Heart right ventricle (tissue), 16 donors: ENCODE measurements around the gene SPECC1L. TPM values are rescaled to one million over a fixed set of nuclear protein-coding genes. Genes with fewer than 3 reads are reported as not detected.
"Not testable (repeated sequence)": the region's sequence is repeated elsewhere in the genome, so short reads cannot be mapped to it uniquely, and the experiment has no call there.

ENCODE experiments used
- ATAC-seq, 8 donors: fragments of 200-7000 bp; cut with Tn5 transposase; one replicate each; pipeline ENCODE4 v1.9.1; 2020; ENCODE audit warnings: mild to moderate bottlenecking in 8 of 8, moderate library complexity in 8 of 8, moderate number of reproducible peaks in 1 of 8
- DNase-seq, 2 donors: peaks; one replicate each; pipeline ENCODE4 v3.0.0-alpha.2; 2020
- H3K27ac ChIP-seq, 10 donors: fragments of 200-600 bp; sonication (generic) in 2 of 10; one replicate each; pipeline versions ENCODE4 v1.5.0 to v1.8.0; 2020 to 2022; ENCODE audit warnings: mild to moderate bottlenecking in 3 of 10
- H3K27me3 ChIP-seq, 7 donors: fragments of 200-600 bp; one replicate each; pipeline ENCODE4 v1.8.0; 2021 to 2022; ENCODE audit warnings: mild to moderate bottlenecking in 2 of 7
- H3K36me3 ChIP-seq, 9 donors: fragments of 200-600 bp; sonication (generic) in 1 of 9; one replicate each; pipeline versions ENCODE4 v1.5.0 to v1.8.0; 2020 to 2022; ENCODE audit warnings: mild to moderate bottlenecking in 2 of 9
- H3K4me1 ChIP-seq, 9 donors: fragments of 200-600 bp; sonication (generic) in 1 of 9; one replicate each; pipeline versions ENCODE4 v1.5.0 to v1.8.0; 2020 to 2022; ENCODE audit warnings: mild to moderate bottlenecking in 4 of 9
- H3K4me3 ChIP-seq, 10 donors: fragments of 200-600 bp; sonication (generic) in 2 of 10; one replicate each; pipeline versions ENCODE4 v1.5.0 to v1.8.0; 2020 to 2022; ENCODE audit warnings: mild to moderate bottlenecking in 7 of 10, moderate library complexity in 2 of 10
- H3K9me3 ChIP-seq, 11 donors: fragments of 200-600 bp in 10 of 11; sonication (generic) in 2 of 11; one replicate each; pipeline versions ENCODE4 v1.5.0 to v1.8.0; 2013 to 2022; ENCODE audit warnings: mild to moderate bottlenecking in 2 of 11, control low read depth in 1 of 11, moderate library complexity in 1 of 11
- CTCF ChIP-seq, 9 donors: fragments of 200-600 bp; sonication (generic) in 2 of 9; IDR thresholded peaks; one replicate each; pipeline versions ENCODE4 v1.5.0 to v1.8.0; 2021 to 2022; ENCODE audit warnings: antibody characterized with exemption in 9 of 9, mild to moderate bottlenecking in 5 of 9, moderate library complexity in 1 of 9
- WGBS, 2 donors: extraction: QIAGEN DNeasy Blood & Tissue Kit; methylation state at CpG; one replicate each; pipeline ENCODE4 v1.1.7; 2013; ENCODE audit warnings: inconsistent platforms in 1 of 2; 5-methylcytosine and 5-hydroxymethylcytosine counted together
- intact Hi-C, 10 donors: fragments of 100-400 bp; cut with DNase I; formaldehyde crosslinking; loops; one replicate each; pipeline versions ENCODE4 v1.11.1 to v1.14.2; 2022
- polyA plus RNA-seq, 2 donors: library from polyadenylated mRNA; stranded (reverse); fragments of 200-250 nt; gene quantifications; one replicate each; pipeline ENCODE4 v1.2.3, GENCODE V29; 2013
- total RNA-seq, 10 donors: library from RNA; stranded (reverse); fragmentation: NEBNext Ultra II Directional in 3 of 10; extraction: Animal tissue kit (Norgen Biotek cat#: 25700) in 3 of 10; gene quantifications; one replicate each; pipeline versions ENCODE4 v1.2.1 to v1.2.4, GENCODE V29; 2021 to 2023
- donor health status: Arrhythmogenic right ventricular cardiomyopathy.
- donor health status: ischemic (EF 13 %, LVEDD 7.1; RV severe dilation, severe dysfunction).
- donor health status: healthy with polysubstance abuse.
- donor health status: DM: no; HTN: yes; CAD: no.
- donor health status: DM: no; HTN: no; CAD: no.
- donor health status: ischemic (EF 25% LVEDD 6.9; RV normal size, moderate dysfunction).
- donor health status: ischemic (EF 25% LVEDD 5.7; RV mildly dilated, moderate dysfunction).
- donor health status: healthy.
- donor health status: DM: yes; HTN: yes; CAD: no.
- donor health status: Ischemic cardiomyopathy.
- donor health status: ischemic (EF 35%, LVEDD 5.7; RV mildly dilated, moderate dysfunction).
- donor health status: nonischemic (EF 11% LVEDD 7.7; RV severe dilation, severe dysfunction).
- donor health status: DM: yes; HTN: yes; CAD: no.
- donor health status: PGD.
- donor health status: ischemic (EF 29% LVEDD 5.4; RV normal size, mild dysfunction).
- donor health status: nonischemic (EF 23%, LVEDD 6.1; RV moderate dilation, normal function).

SPECC1L gene
- total and polyA plus RNA-seq, 12 donors, result 8.3 to 61.7 (median 49.5) TPM

GRCh38 chr22:24247011-24247507 lies 23.6 kb upstream of the SPECC1L start:
- Histone ChIP-seq H3K27me3 (no peaks in the 10 kb centered on the region), H3K27ac (peak overlapping the region; percentile 75 to 94 (median 84)), H3K36me3 (no peaks in the 10 kb centered on the region), H3K9me3 (no peaks in the 10 kb centered on the region), H3K4me1 (peaks cover 14 to 60% (median 47%) of the 10 kb centered on the region in 9 donors), H3K4me3 (no peak overlapping the region)
- intact Hi-C loops, result loop anchor here (1.0 to 10.0 kb wide), 6 partner anchors 40 to 262 kb away; partner anchors contain the start of gene GSTT2 (in 1 of the 10)
- ATAC-seq (peak in 3 of 8 donors; percentile 4 to 13 (median 12)), DNase-seq (peak in 1 of 2 donors; percentile 44)
- no peak for TF ChIP-seq CTCF (IDR thresholded peaks at IDR 0.05)
- WGBS, 2 donors, result 61 to 74% methylated on average over 6 of the region's 6 CpGs

GRCh38 chr22:24247564-24248344 lies 22.9 kb upstream of the SPECC1L start:
- no peaks in the 10 kb centered on the region for H3K27me3 ChIP-seq
- peak overlapping the region; percentile 75 to 94 (median 84) for H3K27ac ChIP-seq
- H3K9me3 ChIP-seq, result no peaks in the 10 kb centered on the region
- H3K4me1 ChIP-seq, result peaks cover 14 to 53% (median 40%) of the 10 kb centered on the region in 9 donors
- intact Hi-C loops, result loop anchor here (1.0 to 10.0 kb wide), 6 partner anchors 40 to 263 kb away; partner anchors contain the start of gene GSTT2 (in 1 of the 10)
- no peaks in the 10 kb centered on the region for H3K36me3 ChIP-seq
- TF ChIP-seq CTCF (IDR thresholded peaks at IDR 0.05), result peak; percentile 76 to 91 (median 86)
- peak overlapping the region in 1 of 10 donors; percentile 8 for H3K4me3 ChIP-seq
- DNase-seq, result peak; percentile 87 to 89
- ATAC-seq, result peak; percentile 90 to 95 (median 93)
- WGBS, 2 donors, result 29 to 34% methylated on average over 22 to 23 of the region's 23 CpGs

GRCh38 chr22:24248611-24249010 lies 22.0 kb upstream of the SPECC1L start:
- H3K4me3 ChIP-seq, H3K9me3 ChIP-seq, H3K27me3 ChIP-seq, ATAC-seq, H3K36me3 ChIP-seq, DNase-seq, H3K27ac ChIP-seq: not testable (repeated sequence)
- WGBS, 2 donors, result 92 to 96% methylated on average over 14 to 15 of the region's 15 CpGs
- peaks cover 14 to 44% (median 32%) of the 10 kb centered on the region in 9 donors for H3K4me1 ChIP-seq
- intact Hi-C loops, result loop anchor here in 7 of 10 donors (5.0 to 10.0 kb wide), 4 partner anchors 41 to 264 kb away; partner anchors contain the start of gene GSTT2 (in 1 of the 7)

- H3K27me3 ChIP-seq, H3K9me3 ChIP-seq, H3K27ac ChIP-seq, H3K4me3 ChIP-seq, DNase-seq, H3K36me3 ChIP-seq, ATAC-seq: not testable (repeated sequence)
- intact Hi-C loops, result loop anchor here in 7 of 10 donors (5.0 to 10.0 kb wide), 4 partner anchors 42 to 265 kb away; partner anchors contain the start of gene GSTT2 (in 1 of the 7)
- H3K4me1 ChIP-seq, result peaks cover 13 to 37% (median 31%) of the 10 kb centered on the region in 9 donors
- 95 to 98% methylated on average over 4 to 8 of the region's 8 CpGs for WGBS, 2 donors
Observed at GRCh38 chr22:24249413-24249812, 21.2 kb upstream of the SPECC1L start.

GRCh38 chr22:24251286-24251685 lies 19.3 kb upstream of the SPECC1L start:
- H3K9me3 ChIP-seq, H3K27me3 ChIP-seq, H3K4me3 ChIP-seq, H3K27ac ChIP-seq, H3K36me3 ChIP-seq, DNase-seq, intact Hi-C loops, ATAC-seq: not testable (repeated sequence)
- H3K4me1 ChIP-seq, result peaks cover 9 to 19% (median 14%) of the 10 kb centered on the region in 9 donors
- WGBS, 2 donors, result 95 to 97% methylated on average over 16 to 19 of the region's 28 CpGs

- intact Hi-C loops, H3K4me3 ChIP-seq, H3K36me3 ChIP-seq, H3K4me1 ChIP-seq, H3K9me3 ChIP-seq, H3K27me3 ChIP-seq, H3K27ac ChIP-seq, DNase-seq, ATAC-seq: not testable (repeated sequence)
- 96% methylated on average over 12 of the region's 12 CpGs for WGBS, 2 donors
Observed at GRCh38 chr22:24253126-24253525, 17.5 kb upstream of the SPECC1L start.

- H3K27me3 ChIP-seq, H3K4me3 ChIP-seq, H3K27ac ChIP-seq, DNase-seq, ATAC-seq, intact Hi-C loops, H3K36me3 ChIP-seq, H3K9me3 ChIP-seq, H3K4me1 ChIP-seq: not testable (repeated sequence)
- 94 to 95% methylated on average over 10 to 12 of the region's 13 CpGs for WGBS, 2 donors
Observed at GRCh38 chr22:24256136-24256535, 14.5 kb upstream of the SPECC1L start.

GRCh38 chr22:24256736-24257135 lies 13.9 kb upstream of the SPECC1L start:
- H3K9me3 ChIP-seq, H3K4me1 ChIP-seq, intact Hi-C loops, H3K36me3 ChIP-seq, H3K27ac ChIP-seq, H3K27me3 ChIP-seq, DNase-seq, H3K4me3 ChIP-seq, ATAC-seq: not testable (repeated sequence)
- 94 to 99% methylated on average over 6 of the region's 7 CpGs for WGBS, 2 donors
